HG03342 (cell line): ENCODE data around the gene RBM33.
A peak's percentile ranks its signal among the peaks of the same experiment; 100 is the strongest.

Experiments used
- ATAC-seq: cut with Tn5 transposase; IDR thresholded peaks from one replicate; pipeline ENCODE4 v1.9.1; 2021; ENCODE audit warnings: mild to moderate bottlenecking, moderate library complexity; ENCODE audit not compliant: unreplicated experiment

Gene RBM33

GRCh38 chr7:155744971-155745683 is 100.7 kb downstream of the RBM33 start:
- no peak for ATAC-seq

- no peak for ATAC-seq
Observed at GRCh38 chr7:155745737-155746136, 101.3 kb downstream of the RBM33 start.

GRCh38 chr7:155746188-155746587 is 101.7 kb downstream of the RBM33 start:
- peak; percentile 49 for ATAC-seq

- no peak for ATAC-seq
Observed at GRCh38 chr7:155747209-155747608, 102.7 kb downstream of the RBM33 start.

GRCh38 chr7:155749578-155749977 is 105.1 kb downstream of the RBM33 start:
- no peak for ATAC-seq

GRCh38 chr7:155750255-155751125 is 106.0 kb downstream of the RBM33 start:
- ATAC-seq = no peak

- ATAC-seq = no peak
Observed at GRCh38 chr7:155751409-155751808, 106.9 kb downstream of the RBM33 start.

GRCh38 chr7:155752756-155753445 is 108.4 kb downstream of the RBM33 start:
- ATAC-seq = peak; percentile 58

- no peak for ATAC-seq
Observed at GRCh38 chr7:155753446-155753965, 109.0 kb downstream of the RBM33 start.

GRCh38 chr7:155754165-155754564 is 109.7 kb downstream of the RBM33 start:
- ATAC-seq = no peak

GRCh38 chr7:155755026-155755425 is 110.6 kb downstream of the RBM33 start:
- no peak for ATAC-seq

- no peak for ATAC-seq
Observed at GRCh38 chr7:155756322-155756721, 111.9 kb downstream of the RBM33 start.

- no peak for ATAC-seq
Observed at GRCh38 chr7:155758348-155758747, 113.9 kb downstream of the RBM33 start.

GRCh38 chr7:155759740-155760430 is 115.4 kb downstream of the RBM33 start:
- no peak for ATAC-seq

GRCh38 chr7:155761162-155761561 is 116.7 kb downstream of the RBM33 start:
- ATAC-seq = no peak

GRCh38 chr7:155762036-155762435 is 117.6 kb downstream of the RBM33 start:
- ATAC-seq = no peak

- no peak for ATAC-seq
Observed at GRCh38 chr7:155762655-155763054, 118.2 kb downstream of the RBM33 start.

- ATAC-seq = no peak
Observed at GRCh38 chr7:155763122-155763521, 118.7 kb downstream of the RBM33 start.

GRCh38 chr7:155763691-155764437 is 119.4 kb downstream of the RBM33 start:
- ATAC-seq = peak; percentile 70

GRCh38 chr7:155764438-155764793 is 120.0 kb downstream of the RBM33 start:
- peak; percentile 50 for ATAC-seq
